WTC11 (cell line): ENCODE measurements around the gene TEX36. TPM values are rescaled to one million over a fixed set of nuclear protein-coding genes. Genes with fewer than 3 reads are reported as not detected.
A peak's percentile ranks its signal among the peaks of the same experiment; 100 is the strongest.
"Not testable (repeated sequence)": the region's sequence is repeated elsewhere in the genome, so short reads cannot be mapped to it uniquely, and the experiment has no call there.

Experiments
- ATAC-seq: fragments of 200-7000 bp; cut with Tn5 transposase; 2 replicates; pipeline ENCODE4 v1.10.0; 2021; ENCODE audit warnings: mild to moderate bottlenecking, moderate library complexity
- CTCF ChIA-PET: fragments of 300-600 bp; sonication (Branson Sonifier 250); formaldehyde crosslinking; loops from one replicate; lab custom pipeline; 2021; ENCODE audit warnings: antibody characterized with exemption; lab: Charles Lee
- POLR2A ChIA-PET: fragments of 350-600 bp; sonication (Branson Sonifier 250); formaldehyde crosslinking; loops from one replicate; lab custom pipeline; 2021; ENCODE audit warnings: antibody characterized with exemption; lab: Charles Lee
- DNase-seq: peaks from one replicate; pipeline ENCODE4 v3.0.0; 2021; ENCODE audit warnings: low spot score
- H3K27ac Mint-ChIP-seq: 2 replicates; pipeline ENCODE4 v1.8.0; 2021; ENCODE audit warnings: mixed read lengths
- H3K27me3 Mint-ChIP-seq: 2 replicates; pipeline ENCODE4 v1.8.0; 2021; ENCODE audit warnings: low read depth, mild to moderate bottlenecking, moderate library complexity, mixed read lengths
- H3K36me3 Mint-ChIP-seq: 2 replicates; pipeline ENCODE4 v1.8.0; 2021; ENCODE audit warnings: mixed read lengths
- H3K4me1 Mint-ChIP-seq: 2 replicates; pipeline ENCODE4 v1.8.0; 2022; ENCODE audit warnings: mixed read lengths
- H3K4me3 Mint-ChIP-seq: 2 replicates; pipeline ENCODE4 v1.8.0; 2021; ENCODE audit warnings: mild to moderate bottlenecking, moderate library complexity, mixed read lengths
- H3K9me3 Mint-ChIP-seq: 2 replicates; pipeline ENCODE4 v1.8.0; 2021; ENCODE audit warnings: mixed read lengths
- ATF2 ChIP-seq: sonication (generic); formaldehyde crosslinking; IDR thresholded peaks from 2 replicates; pipeline ENCODE4 v1.8.1; 2022; ENCODE audit warnings: low read depth, missing genetic modification reagents, borderline replicate concordance
- CTCF ChIP-seq: fragments of 200-600 bp; IDR thresholded peaks from 2 replicates; pipeline ENCODE4 v1.8.0; 2022; ENCODE audit warnings: antibody characterized with exemption
- ELF4 ChIP-seq: sonication (generic); formaldehyde crosslinking; IDR thresholded peaks from 2 replicates; pipeline ENCODE4 v1.8.1; 2022; ENCODE audit warnings: low read depth, mild to moderate bottlenecking, moderate library complexity, missing genetic modification reagents
- ESRRA ChIP-seq: sonication (generic); formaldehyde crosslinking; IDR thresholded peaks from 2 replicates; pipeline ENCODE4 v1.8.1; 2022; ENCODE audit warnings: mild to moderate bottlenecking, missing genetic modification reagents, borderline replicate concordance
- GTF2I ChIP-seq: fragments of 250-450 bp; sonication (Bioruptor Pico); conservative IDR thresholded peaks from 2 replicates; pipeline ENCODE4 v1.4.0; 2021; ENCODE audit warnings: mild to moderate bottlenecking
- HMGA2 ChIP-seq: fragments of 250-450 bp; sonication (Bioruptor Pico); IDR thresholded peaks from 2 replicates; pipeline ENCODE4 v1.4.0; 2021; ENCODE audit warnings: mild to moderate bottlenecking, moderate library complexity
- JAZF1 ChIP-seq: fragments of 250-450 bp; sonication (Bioruptor Pico); IDR thresholded peaks from 2 replicates; pipeline ENCODE4 v1.9.0; 2021; ENCODE audit warnings: moderate library complexity, mild to moderate bottlenecking, inconsistent platforms
- MXD4 ChIP-seq: fragments of 250-450 bp; sonication (Bioruptor Pico); IDR thresholded peaks from 2 replicates; pipeline ENCODE4 v1.8.0; 2021; ENCODE audit warnings: mild to moderate bottlenecking, moderate library complexity, borderline replicate concordance
- NR1H2 ChIP-seq: sonication (generic); formaldehyde crosslinking; IDR thresholded peaks from 2 replicates; pipeline ENCODE4 v1.9.0; 2021; ENCODE audit warnings: mild to moderate bottlenecking, moderate library complexity, missing genetic modification reagents
- RELA ChIP-seq: sonication (generic); formaldehyde crosslinking; IDR thresholded peaks from 2 replicates; pipeline ENCODE4 v1.8.1; 2022; ENCODE audit warnings: missing genetic modification reagents, mild to moderate bottlenecking, borderline replicate concordance
- RORB ChIP-seq: fragments of 250-450 bp; sonication (Bioruptor Pico); IDR thresholded peaks from 2 replicates; pipeline ENCODE4 v1.9.0; 2021; ENCODE audit warnings: mild to moderate bottlenecking
- SMAD3 ChIP-seq: sonication (generic); formaldehyde crosslinking; IDR thresholded peaks from 2 replicates; pipeline ENCODE4 v1.8.0; 2022; ENCODE audit warnings: missing genetic modification reagents, mild to moderate bottlenecking, borderline replicate concordance
- SOX15 ChIP-seq: fragments of 250-450 bp; sonication (Bioruptor Pico); IDR thresholded peaks from 2 replicates; pipeline ENCODE4 v1.9.0; 2021; ENCODE audit warnings: mild to moderate bottlenecking
- SP1 ChIP-seq: sonication (generic); formaldehyde crosslinking; conservative IDR thresholded peaks from 2 replicates; pipeline ENCODE4 v1.8.1; 2022; ENCODE audit warnings: missing genetic modification reagents
- ZBTB43 ChIP-seq: sonication (generic); formaldehyde crosslinking; IDR thresholded peaks from 2 replicates; pipeline ENCODE4 v1.8.1; 2023; ENCODE audit warnings: mild to moderate bottlenecking, missing genetic modification reagents
- ZMAT4 ChIP-seq: fragments of 250-450 bp; sonication (Bioruptor Pico); IDR thresholded peaks from 2 replicates; pipeline ENCODE4 v1.9.0; 2021; ENCODE audit warnings: mild to moderate bottlenecking
- ZNF263 ChIP-seq: sonication (generic); formaldehyde crosslinking; IDR thresholded peaks from 2 replicates; pipeline ENCODE4 v1.8.1; 2022; ENCODE audit warnings: low read depth, mild to moderate bottlenecking, moderate library complexity, missing genetic modification reagents
- ZNF416 ChIP-seq: fragments of 250-450 bp; sonication (Bioruptor Pico); IDR thresholded peaks from 2 replicates; pipeline ENCODE4 v1.9.0; 2021; ENCODE audit warnings: mild to moderate bottlenecking, inconsistent platforms
- ZNF671 ChIP-seq: fragments of 250-450 bp; sonication (Bioruptor Pico); IDR thresholded peaks from 2 replicates; pipeline ENCODE4 v1.8.0; 2021; ENCODE audit warnings: mild to moderate bottlenecking
- total RNA-seq: library from RNA; stranded (reverse); gene quantifications from 3 replicates; pipeline ENCODE4 v1.2.3, GENCODE V29; 2021
- TF ChIP-seq, protein P1 (sequence below): fragments of 250-450 bp; sonication (Bioruptor Pico); conservative IDR thresholded peaks from 2 replicates; pipeline ENCODE4 v1.9.0; 2021; ENCODE audit warnings: mild to moderate bottlenecking

TEX36 gene
- total RNA-seq, 1 experiment from 2014 or later, result not detected

DNA sequence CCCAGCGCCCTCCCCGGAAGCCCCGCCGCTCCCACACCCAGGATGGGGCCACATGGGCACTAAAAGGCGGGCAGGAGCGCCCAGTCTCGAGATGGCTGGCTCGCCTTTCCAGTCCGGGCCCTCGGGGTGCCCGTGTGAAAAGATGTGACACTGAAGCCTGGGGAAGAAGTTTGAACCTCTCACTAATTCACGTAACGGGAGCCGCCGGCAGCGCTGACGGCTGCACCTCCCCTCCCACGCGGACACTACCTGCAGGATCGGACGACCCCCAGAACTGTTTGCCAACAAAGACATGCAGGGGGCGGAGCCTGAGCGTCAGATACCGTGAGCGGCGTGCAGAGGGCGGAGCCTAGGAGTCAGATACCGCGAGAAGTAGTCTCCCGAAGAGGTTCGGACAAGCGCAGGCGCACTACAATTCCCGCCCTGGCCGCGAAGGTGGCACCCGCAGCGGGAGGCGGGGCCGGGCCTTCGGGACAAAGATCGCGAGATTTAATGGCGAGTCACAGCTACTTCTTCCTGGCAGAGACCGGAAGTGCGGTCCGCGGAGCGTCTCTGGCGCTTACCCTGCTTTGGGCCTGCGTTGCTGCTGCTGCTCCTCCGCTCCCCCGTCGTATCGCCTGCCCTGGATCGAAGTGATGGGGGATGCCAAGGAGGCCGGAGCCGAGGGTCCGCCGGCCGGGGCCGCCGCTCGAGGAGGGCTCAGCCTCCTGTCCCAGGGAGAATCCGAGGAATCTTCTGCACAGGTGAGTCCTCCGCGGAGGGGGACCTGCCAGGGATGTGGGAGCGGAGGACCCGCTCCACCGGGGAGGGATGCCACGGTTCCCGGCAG lies 36.4 kb upstream of the TEX36 start, which contains the start of gene EDRF1 (continued):
- TF ChIP-seq HMGA2 (CRISPR knock-in tag), result no peak
- TF ChIP-seq, protein P1, sequence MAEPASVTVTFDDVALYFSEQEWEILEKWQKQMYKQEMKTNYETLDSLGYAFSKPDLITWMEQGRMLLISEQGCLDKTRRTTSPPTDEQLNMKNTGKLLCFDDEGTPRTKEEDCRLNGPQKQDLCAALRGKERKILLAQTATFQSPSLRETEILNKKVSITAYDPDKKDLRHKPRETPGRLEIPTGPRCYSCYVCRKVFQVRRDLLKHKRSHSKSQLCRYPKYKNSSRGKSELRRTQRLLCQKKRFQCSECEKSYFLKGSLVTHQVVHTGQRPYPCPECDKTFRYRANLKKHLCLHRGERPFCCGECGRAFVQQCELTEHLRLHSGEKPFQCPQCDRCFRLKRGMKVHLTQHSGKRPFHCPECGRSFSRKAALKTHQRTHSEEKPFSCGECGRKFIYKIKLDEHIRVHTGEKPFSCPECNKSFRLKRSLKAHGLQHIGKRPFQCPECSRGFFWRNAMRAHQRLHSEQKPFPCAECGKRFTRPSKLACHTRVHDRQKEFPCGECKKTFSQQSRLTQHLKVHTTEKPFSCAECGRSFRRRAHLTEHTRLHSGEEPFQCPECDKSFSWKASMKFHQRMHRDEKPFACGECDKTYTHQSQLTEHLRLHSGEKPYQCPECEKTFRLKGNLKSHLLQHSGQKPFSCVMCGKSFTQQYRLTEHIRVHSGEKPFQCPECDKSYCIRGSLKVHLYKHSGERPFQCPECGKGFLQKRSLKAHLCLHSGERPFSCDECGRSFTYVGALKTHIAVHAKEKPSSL (CRISPR knock-in tag), result no peak
- TF ChIP-seq NR1H2 (CRISPR knock-in tag), result peak; percentile 83
- peak; percentile 78; the same call in 1 of the 2 replicates for TF ChIP-seq ESRRA
- TF ChIP-seq ZNF671 (CRISPR knock-in tag), result no peak
- no peak for TF ChIP-seq RORB (CRISPR knock-in tag)
- no peak for TF ChIP-seq ZNF416 (CRISPR knock-in tag)
- no peak for TF ChIP-seq CTCF
- TF ChIP-seq RELA, result no peak
- TF ChIP-seq ELF4 (CRISPR knock-in tag), result peak; percentile 84
- no peak for TF ChIP-seq SOX15 (CRISPR knock-in tag)
- no peak for TF ChIP-seq ZMAT4 (CRISPR knock-in tag)
- TF ChIP-seq ATF2, result peak; percentile 32; the same call in 1 of the 2 replicates
- no peak for TF ChIP-seq GTF2I (CRISPR knock-in tag)
- TF ChIP-seq JAZF1 (CRISPR knock-in tag), result no peak
- peak; percentile 74; the same call in 1 of the 2 replicates for TF ChIP-seq SP1 (CRISPR knock-in tag)

DNA sequence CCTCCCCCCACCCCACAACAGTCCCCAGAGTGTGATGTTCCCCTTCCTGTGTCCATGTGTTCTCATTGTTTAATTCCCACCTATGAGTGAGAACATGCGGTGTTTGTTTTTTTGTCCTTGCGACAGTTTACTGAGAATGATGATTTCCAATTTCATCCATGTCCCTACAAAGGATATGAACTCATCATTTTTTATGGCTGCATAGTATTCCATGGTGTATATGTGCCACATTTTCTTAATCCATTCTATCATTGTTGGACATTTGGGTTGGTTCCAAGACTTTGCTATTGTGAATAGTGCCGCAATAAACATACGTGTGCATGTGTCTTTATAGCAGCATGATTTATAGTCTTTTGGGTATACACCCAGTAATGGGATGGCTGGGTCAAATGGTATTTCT lies 31.8 kb upstream of the TEX36 start:
- H3K36me3 Mint-ChIP-seq, result peaks cover 12% of the 10 kb centered on the region; the same call in 1 of the 2 replicates
- POLR2A ChIA-PET, CTCF ChIA-PET, H3K27ac Mint-ChIP-seq, H3K4me1 Mint-ChIP-seq, DNase-seq, ATAC-seq, H3K4me3 Mint-ChIP-seq: not testable (repeated sequence)
- peaks cover 18% of the 10 kb centered on the region for H3K9me3 Mint-ChIP-seq
- peaks cover 13% of the 10 kb centered on the region for H3K27me3 Mint-ChIP-seq

GRCh38 chr10:125711110-125711750 lies 28.3 kb upstream of the TEX36 start:
- Mint-ChIP-seq H3K4me1 (peaks cover 13% of the 10 kb centered on the region), H3K9me3 (peaks cover 15% of the 10 kb centered on the region), H3K27ac (no peak overlapping the region), H3K36me3 (peaks cover 7% of the 10 kb centered on the region; the same call in 1 of the 2 replicates), H3K27me3 (peaks cover 5% of the 10 kb centered on the region), H3K4me3 (no peak overlapping the region)
- DNase-seq (no peak), ATAC-seq (peak; percentile 55)
- ChIA-PET POLR2A (no interaction called here), CTCF (interaction anchor here (0.9 kb wide), 1 partner anchor 189 kb away, joined by 3 read pairs; no protein-coding TSS in a partner anchor)
- TF ChIP-seq HMGA2 (CRISPR knock-in tag) (no peak), GTF2I (CRISPR knock-in tag) (no peak), ZBTB43 (CRISPR knock-in tag) (no peak), ZNF263 (CRISPR knock-in tag) (no peak), SMAD3 (CRISPR knock-in tag) (no peak), MXD4 (CRISPR knock-in tag) (no peak), ZMAT4 (CRISPR knock-in tag) (no peak)
- TF ChIP-seq, protein P1 (CRISPR knock-in tag), result no peak
